ENCODE results near the gene FMNL1.
A peak's percentile ranks its signal among the peaks of the same experiment; 100 is the strongest.

The FMNL1 gene

GRCh38 chr17:45222289-45222995 lies 757 bp downstream of the FMNL1 start:
- Histone ChIP-seq H3K36me3 (ENCODE audit: insufficient read depth, low read length) (peaks cover 14% of the 10 kb centered on the region; the same call in 1 of the 2 replicates), H3K9me3 (ENCODE audit: insufficient read depth, low read length, severe bottlenecking) (no peaks in the 10 kb centered on the region), H3K4me1 (ENCODE audit: insufficient read depth, low read length) (peaks cover 74% of the 10 kb centered on the region), H2AFZ (ENCODE audit: low read depth, low read length) (0 out of 2 replicates have a peak overlapping the region, but pooled peaks have one; percentile 17), H3K4me3 (ENCODE audit: low read depth in 1 of 2, low read length in 2 of 2) (peak overlapping the region; percentile 69 to 73), H3K9ac (ENCODE audit: low read depth, low read length) (peak overlapping the region; percentile 93), H3K79me2 (ENCODE audit: insufficient read depth, low read length) (peaks cover 71% of the 10 kb centered on the region), H3K27me3 (ENCODE audit: insufficient read depth, low read length, poor library complexity) (no peaks in the 10 kb centered on the region), H4K20me1 (ENCODE audit: insufficient read depth, low read length) (peaks cover 5% of the 10 kb centered on the region; the same call in 1 of the 2 replicates), H3K27ac (ENCODE audit: low read length) (peak overlapping the region; percentile 95), H3K4me2 (ENCODE audit: insufficient read depth, low read length) (peak overlapping the region; percentile 86)
- ATAC-seq (ENCODE audit: insufficient read depth, low read depth) (peak; percentile 6; the same call in 1 of the 3 replicates), DNase-seq (peak; percentile 68)
- TF ChIP-seq EZH2 (IDR thresholded peaks at IDR 0.05; ENCODE audit: borderline replicate concordance, low read depth, low read length, severe bottlenecking) = no peak
- TF ChIP-seq, protein P1, sequence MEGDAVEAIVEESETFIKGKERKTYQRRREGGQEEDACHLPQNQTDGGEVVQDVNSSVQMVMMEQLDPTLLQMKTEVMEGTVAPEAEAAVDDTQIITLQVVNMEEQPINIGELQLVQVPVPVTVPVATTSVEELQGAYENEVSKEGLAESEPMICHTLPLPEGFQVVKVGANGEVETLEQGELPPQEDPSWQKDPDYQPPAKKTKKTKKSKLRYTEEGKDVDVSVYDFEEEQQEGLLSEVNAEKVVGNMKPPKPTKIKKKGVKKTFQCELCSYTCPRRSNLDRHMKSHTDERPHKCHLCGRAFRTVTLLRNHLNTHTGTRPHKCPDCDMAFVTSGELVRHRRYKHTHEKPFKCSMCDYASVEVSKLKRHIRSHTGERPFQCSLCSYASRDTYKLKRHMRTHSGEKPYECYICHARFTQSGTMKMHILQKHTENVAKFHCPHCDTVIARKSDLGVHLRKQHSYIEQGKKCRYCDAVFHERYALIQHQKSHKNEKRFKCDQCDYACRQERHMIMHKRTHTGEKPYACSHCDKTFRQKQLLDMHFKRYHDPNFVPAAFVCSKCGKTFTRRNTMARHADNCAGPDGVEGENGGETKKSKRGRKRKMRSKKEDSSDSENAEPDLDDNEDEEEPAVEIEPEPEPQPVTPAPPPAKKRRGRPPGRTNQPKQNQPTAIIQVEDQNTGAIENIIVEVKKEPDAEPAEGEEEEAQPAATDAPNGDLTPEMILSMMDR (IDR thresholded peaks at IDR 0.05; ENCODE audit: borderline replicate concordance, extremely low read depth, low read length, poor library complexity, severe bottlenecking) = no peak

DNA sequence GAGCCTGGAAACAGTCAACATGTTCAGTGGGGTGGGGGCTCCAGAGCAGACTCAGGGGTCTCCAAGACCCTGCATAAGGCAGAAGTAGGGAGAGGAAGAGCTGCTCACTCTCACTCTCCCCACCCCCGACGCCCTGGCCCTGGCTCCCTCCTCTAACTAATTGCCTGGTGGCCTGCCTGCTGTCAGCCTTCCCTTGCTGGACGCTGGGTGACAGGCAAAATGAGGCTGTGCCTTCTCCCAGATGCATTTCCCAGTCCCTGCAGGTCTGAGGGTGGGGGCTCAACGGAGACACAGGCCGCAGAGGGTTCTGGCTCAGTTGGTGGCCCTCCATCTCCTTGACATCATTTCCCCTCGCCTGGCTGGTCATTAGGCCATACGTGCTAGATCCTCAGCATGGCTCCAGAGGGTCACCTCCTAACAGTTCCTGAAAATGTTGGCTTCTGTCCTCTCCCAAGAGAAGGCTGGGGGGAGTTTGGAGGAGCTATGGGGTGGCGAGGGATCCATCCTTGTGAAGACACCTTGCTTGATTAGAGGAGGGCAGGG lies 1.4 kb downstream of the FMNL1 start:
- no peak for DNase-seq

DNA sequence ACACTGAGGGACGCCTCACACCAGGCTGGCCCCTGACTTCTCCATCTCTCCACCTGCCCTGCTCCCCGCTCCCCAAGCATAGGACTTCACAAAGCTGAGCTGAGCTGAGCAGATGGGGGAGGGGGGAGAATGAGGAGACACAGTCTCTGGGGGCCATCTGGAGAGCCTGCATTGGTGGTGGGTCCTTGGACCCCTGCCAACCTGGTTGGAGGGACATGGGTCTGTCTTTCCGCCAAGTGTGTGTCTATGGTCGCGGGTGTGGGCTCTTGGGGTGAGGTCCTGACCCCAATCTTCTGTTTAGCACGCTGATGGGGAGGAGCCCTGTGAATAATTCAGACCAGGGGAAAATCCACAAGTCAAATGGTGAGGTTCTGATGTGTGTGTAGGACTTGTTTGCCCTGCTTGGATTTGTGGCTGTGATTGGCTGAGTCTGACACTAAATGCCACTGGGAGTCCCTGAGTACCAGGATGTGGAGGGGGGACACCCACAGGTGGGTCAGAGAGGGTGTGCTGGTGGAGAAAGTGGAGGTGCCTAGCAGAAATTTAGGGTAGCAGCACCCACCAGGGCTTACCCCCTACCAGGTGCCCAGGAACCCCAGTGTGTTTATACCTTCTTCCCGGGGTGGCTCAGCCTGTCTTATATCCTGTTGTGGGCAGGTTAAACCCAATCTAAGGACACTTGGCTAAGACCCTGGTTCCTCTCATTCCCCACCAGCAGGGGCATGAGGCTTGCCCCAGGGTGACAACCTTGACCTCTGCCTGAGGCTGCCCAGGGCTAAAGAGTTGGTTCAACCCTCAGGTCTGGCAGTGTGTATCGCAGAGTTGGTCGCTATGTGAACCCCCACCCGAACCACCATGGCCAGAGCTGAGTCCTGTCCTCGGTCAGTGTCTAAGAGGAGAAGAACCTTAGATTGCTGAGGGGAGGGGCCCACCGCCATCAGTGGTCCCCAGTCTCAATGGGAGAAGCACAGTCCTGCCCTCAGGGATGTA lies 2.1 kb downstream of the FMNL1 start:
- Histone ChIP-seq H3K9ac (ENCODE audit: low read depth, low read length) (peak overlapping the region; percentile 93), H4K20me1 (ENCODE audit: insufficient read depth, low read length) (peaks cover 16% of the 10 kb centered on the region), H3K9me3 (ENCODE audit: insufficient read depth, low read length, severe bottlenecking) (no peaks in the 10 kb centered on the region), H3K4me1 (ENCODE audit: insufficient read depth, low read length) (peaks cover 86% of the 10 kb centered on the region), H3K27me3 (ENCODE audit: insufficient read depth, low read length, poor library complexity) (no peaks in the 10 kb centered on the region), H3K4me3 (ENCODE audit: low read depth in 1 of 2, low read length in 2 of 2) (peak overlapping the region; percentile 69 to 73; a peak in 3 of 4 replicates), H3K36me3 (ENCODE audit: insufficient read depth, low read length) (peaks cover 17% of the 10 kb centered on the region; the same call in 1 of the 2 replicates), H2AFZ (ENCODE audit: low read depth, low read length) (no peak overlapping the region), H3K79me2 (ENCODE audit: insufficient read depth, low read length) (peaks cover 85% of the 10 kb centered on the region), H3K4me2 (ENCODE audit: insufficient read depth, low read length) (peak overlapping the region; percentile 86), H3K27ac (ENCODE audit: low read length) (peak overlapping the region; percentile 95)
- DNase-seq (peak; percentile 61), ATAC-seq (ENCODE audit: insufficient read depth, low read depth) (no peak)
- no peak for TF ChIP-seq EZH2 (IDR thresholded peaks at IDR 0.05; ENCODE audit: borderline replicate concordance, low read depth, low read length, severe bottlenecking)
- TF ChIP-seq, protein P1 (IDR thresholded peaks at IDR 0.05; ENCODE audit: borderline replicate concordance, extremely low read depth, low read length, poor library complexity, severe bottlenecking) = peak; percentile 46

More for the DNA sequence above, 1.4 kb downstream of the FMNL1 start:
- no peak for ATAC-seq (ENCODE audit: insufficient read depth, low read depth)
- Histone ChIP-seq H3K9ac (ENCODE audit: low read depth, low read length) (peak overlapping the region; percentile 93), H4K20me1 (ENCODE audit: insufficient read depth, low read length) (peaks cover 10% of the 10 kb centered on the region), H3K36me3 (ENCODE audit: insufficient read depth, low read length) (peaks cover 17% of the 10 kb centered on the region; the same call in 1 of the 2 replicates), H2AFZ (ENCODE audit: low read depth, low read length) (no peak overlapping the region), H3K9me3 (ENCODE audit: insufficient read depth, low read length, severe bottlenecking) (no peaks in the 10 kb centered on the region), H3K4me2 (ENCODE audit: insufficient read depth, low read length) (peak overlapping the region; percentile 86), H3K4me1 (ENCODE audit: insufficient read depth, low read length) (peaks cover 80% of the 10 kb centered on the region), H3K79me2 (ENCODE audit: insufficient read depth, low read length) (peaks cover 78% of the 10 kb centered on the region), H3K27ac (ENCODE audit: low read length) (peak overlapping the region; percentile 95), H3K4me3 (ENCODE audit: low read depth in 1 of 2, low read length in 2 of 2) (peak overlapping the region; percentile 69 to 73), H3K27me3 (ENCODE audit: insufficient read depth, low read length, poor library complexity) (no peaks in the 10 kb centered on the region)
- no peak for TF ChIP-seq EZH2 (IDR thresholded peaks at IDR 0.05; ENCODE audit: borderline replicate concordance, low read depth, low read length, severe bottlenecking)
- TF ChIP-seq, protein P1 (IDR thresholded peaks at IDR 0.05; ENCODE audit: borderline replicate concordance, extremely low read depth, low read length, poor library complexity, severe bottlenecking) = no peak
